HEK293 (cell line): ENCODE data around the gene FHIT.

Experiments used
- CTCF ChIA-PET: fragments of 350-600 bp; formaldehyde crosslinking; extraction: SDS; loops from one replicate; lab custom pipeline; 2021; ENCODE audit warnings: antibody characterized with exemption; lab: Yijun Ruan, JAX
- POLR2A ChIA-PET: fragments of 300-600 bp; formaldehyde crosslinking; extraction: SDS; loops from one replicate; lab custom pipeline; 2020; ENCODE audit warnings: antibody characterized with exemption, inconsistent platforms; lab: Yijun Ruan, JAX
- H3K27ac ChIP-seq: fragments of 200-500 bp; sonication (Bioruptor generic); 2 replicates; pipeline ENCODE4 v1.5.1; 2014; ENCODE audit warnings: low read depth, low read length, control low read depth, inconsistent platforms; ENCODE audit errors: extremely low read depth
- H3K36me3 ChIP-seq, 2 experiments: fragments of 200-500 bp in 1 of 2; sonication (Bioruptor generic) in 1 of 2; 1 replicate in 1 of 2; 2 replicates in 1 of 2; pipeline ENCODE4 v1.5.1; 2014 to 2017; ENCODE audit warnings: inconsistent platforms in 2 of 2, low read length in 2 of 2; ENCODE audit not compliant: control insufficient read depth in 2 of 2, insufficient read depth in 1 of 2
- H3K4me1 ChIP-seq: fragments of 200-500 bp; sonication (Bioruptor generic); 2 replicates; pipeline ENCODE4 v1.5.1; 2014; ENCODE audit warnings: mild to moderate bottlenecking, low read length, inconsistent platforms; ENCODE audit not compliant: control insufficient read depth, insufficient read depth
- H3K4me3 ChIP-seq: 2 replicates; pipeline ENCODE4 v1.5.1; 2011; ENCODE audit warnings: low read depth, mild to moderate bottlenecking, control low read depth, low read length, moderate library complexity
- H3K9me3 ChIP-seq: fragments of 200-500 bp; sonication (Bioruptor generic); 2 replicates; pipeline ENCODE4 v1.5.1; 2014; ENCODE audit warnings: low read depth, low read length, inconsistent platforms; ENCODE audit not compliant: control insufficient read depth, insufficient read depth
- AEBP2 ChIP-seq: fragments of 450-650 bp; formaldehyde crosslinking; IDR thresholded peaks from 2 replicates; pipeline ENCODE4 v1.5.1; 2016; ENCODE audit warnings: missing biosample characterization, missing genetic modification characterization, borderline replicate concordance
- BCL11A ChIP-seq: fragments of 450-650 bp; formaldehyde crosslinking; IDR thresholded peaks from 2 replicates; pipeline ENCODE4 v1.5.1; 2016; ENCODE audit warnings: low read depth, missing biosample characterization, missing genetic modification characterization
- BCL11B ChIP-seq: fragments of 450-650 bp; formaldehyde crosslinking; IDR thresholded peaks from 2 replicates; pipeline ENCODE4 v1.5.1; 2016; ENCODE audit warnings: low read depth, missing biosample characterization, missing genetic modification characterization
- BCL6B ChIP-seq: fragments of 450-650 bp; formaldehyde crosslinking; IDR thresholded peaks from 2 replicates; pipeline ENCODE4 v1.5.1; 2017; ENCODE audit warnings: missing biosample characterization, missing genetic modification characterization
- IKZF3 ChIP-seq: fragments of 450-650 bp; IDR thresholded peaks from 2 replicates; pipeline ENCODE4 v1.5.0; 2018; ENCODE audit warnings: missing biosample characterization, mild to moderate bottlenecking, missing genetic modification characterization, moderate library complexity
- OSR2 ChIP-seq: fragments of 450-650 bp; formaldehyde crosslinking; IDR thresholded peaks from 2 replicates; pipeline ENCODE4 v1.5.1; 2016; ENCODE audit warnings: missing biosample characterization, missing genetic modification characterization
- PBX3 ChIP-seq: sonication (generic); formaldehyde crosslinking; IDR thresholded peaks from 2 replicates; pipeline ENCODE4 v1.8.1; 2022; ENCODE audit warnings: mild to moderate bottlenecking, moderate library complexity, missing genetic modification reagents
- SCRT1 ChIP-seq: fragments of 450-650 bp; formaldehyde crosslinking; IDR thresholded peaks from 2 replicates; pipeline ENCODE4 v1.5.1; 2016; ENCODE audit warnings: missing biosample characterization, missing genetic modification characterization, borderline replicate concordance
- ZBTB1 ChIP-seq: fragments of 450-650 bp; formaldehyde crosslinking; IDR thresholded peaks from 2 replicates; pipeline ENCODE4 v1.5.1; 2016; ENCODE audit warnings: missing biosample characterization, missing genetic modification characterization
- ZBTB48 ChIP-seq: fragments of 450-650 bp; formaldehyde crosslinking; IDR thresholded peaks from 2 replicates; pipeline ENCODE4 v1.5.1; 2016; ENCODE audit warnings: missing biosample characterization, missing genetic modification characterization
- ZFP3 ChIP-seq: fragments of 450-650 bp; formaldehyde crosslinking; IDR thresholded peaks from 2 replicates; pipeline ENCODE4 v1.5.1; 2016; ENCODE audit warnings: low read depth, missing biosample characterization, missing genetic modification characterization
- ZNF132 ChIP-seq: fragments of 450-650 bp; formaldehyde crosslinking; IDR thresholded peaks from 2 replicates; pipeline ENCODE4 v1.5.1; 2017; ENCODE audit warnings: missing biosample characterization, missing genetic modification characterization, borderline replicate concordance
- ZNF140 ChIP-seq: fragments of 450-650 bp; formaldehyde crosslinking; IDR thresholded peaks from 2 replicates; pipeline ENCODE4 v1.5.1; 2016; ENCODE audit warnings: missing biosample characterization, missing genetic modification characterization
- ZNF18 ChIP-seq: fragments of 450-650 bp; formaldehyde crosslinking; IDR thresholded peaks from 2 replicates; pipeline ENCODE4 v1.5.1; 2016; ENCODE audit warnings: missing biosample characterization, missing genetic modification characterization
- ZNF211 ChIP-seq: fragments of 450-650 bp; formaldehyde crosslinking; IDR thresholded peaks from 2 replicates; pipeline ENCODE4 v1.5.1; 2016; ENCODE audit warnings: low read depth, missing biosample characterization, missing genetic modification characterization
- ZNF274 ChIP-seq, 2 experiments: fragments of 200-500 bp in 1 of 2; fragments of 450-650 bp in 1 of 2; sonication (Bioruptor generic) in 1 of 2; formaldehyde crosslinking in 1 of 2; IDR thresholded peaks; 2 replicates each; pipeline versions ENCODE4 v1.5.1 to v1.6.1; 2014 to 2016; ENCODE audit warnings: borderline replicate concordance in 1 of 2, inconsistent platforms in 1 of 2, low read length in 1 of 2, missing biosample characterization in 1 of 2, missing genetic modification characterization in 1 of 2
- ZNF292 ChIP-seq: fragments of 450-650 bp; formaldehyde crosslinking; IDR thresholded peaks from 2 replicates; pipeline ENCODE4 v1.5.1; 2016; ENCODE audit warnings: low read depth, missing biosample characterization, missing genetic modification characterization, borderline replicate concordance
- ZNF335 ChIP-seq: fragments of 450-650 bp; formaldehyde crosslinking; conservative IDR thresholded peaks from 2 replicates; pipeline ENCODE4 v1.5.1; 2016; ENCODE audit warnings: missing biosample characterization, missing genetic modification characterization
- ZNF362 ChIP-seq: fragments of 450-650 bp; formaldehyde crosslinking; IDR thresholded peaks from 2 replicates; pipeline ENCODE4 v1.5.1; 2016; ENCODE audit warnings: missing biosample characterization, missing genetic modification characterization
- ZNF544 ChIP-seq: fragments of 450-650 bp; formaldehyde crosslinking; IDR thresholded peaks from 2 replicates; pipeline ENCODE4 v1.5.0; 2017; ENCODE audit warnings: missing biosample characterization, missing genetic modification characterization
- ZNF76 ChIP-seq: fragments of 450-650 bp; formaldehyde crosslinking; IDR thresholded peaks from 2 replicates; pipeline ENCODE4; 2016; ENCODE audit warnings: low read depth, missing biosample characterization, missing genetic modification characterization, borderline replicate concordance
- ZNF792 ChIP-seq: fragments of 450-650 bp; formaldehyde crosslinking; IDR thresholded peaks from 2 replicates; pipeline ENCODE4 v1.5.1; 2016; ENCODE audit warnings: missing biosample characterization, missing genetic modification characterization
- ZNF830 ChIP-seq: fragments of 450-650 bp; IDR thresholded peaks from 2 replicates; pipeline ENCODE4 v1.5.0; 2018; ENCODE audit warnings: missing biosample characterization, missing genetic modification characterization, low read depth, mild to moderate bottlenecking, moderate library complexity
- ZSCAN23 ChIP-seq: fragments of 450-650 bp; formaldehyde crosslinking; IDR thresholded peaks from 2 replicates; pipeline ENCODE4 v1.5.1; 2016; ENCODE audit warnings: missing biosample characterization, missing genetic modification characterization

Gene FHIT

GRCh38 chr3:59816312-59816711 lies 1434.9 kb downstream of the FHIT start:
- Histone ChIP-seq H3K4me3 (no peak overlapping the region), H3K27ac (no peak overlapping the region), H3K36me3 (no peaks in the 10 kb centered on the region), H3K9me3 (no peaks in the 10 kb centered on the region), H3K4me1 (0 out of 2 replicates have a peak, but pooled peaks cover 2% of the 10 kb centered on the region)
- TF ChIP-seq ZBTB1 (tag by site-specific recombination) (no peak), ZNF335 (tag by site-specific recombination) (no peak)
- ChIA-PET CTCF (interaction anchor here (0.6 kb wide), 1 partner anchor 136 kb away, joined by 4 read pairs; no protein-coding TSS in a partner anchor), POLR2A (no interaction called here)

- H3K4me3 ChIP-seq, result no peak overlapping the region
- H3K4me1 ChIP-seq, result 0 out of 2 replicates have a peak, but pooled peaks cover under 1% of the 10 kb centered on the region
- ChIA-PET POLR2A (no interaction called here), CTCF (interaction anchor here (0.7 kb wide), 1 partner anchor 235 kb away, joined by 3 read pairs; no protein-coding TSS in a partner anchor)
- H3K36me3 ChIP-seq, result no peaks in the 10 kb centered on the region
- TF ChIP-seq ZNF292 (tag by site-specific recombination), result no peak
- TF ChIP-seq ZSCAN23, result no peak
- no peak for TF ChIP-seq IKZF3
- no peak for TF ChIP-seq ZNF76 (tag by site-specific recombination)
- TF ChIP-seq ZNF211 (tag by site-specific recombination), result no peak
- TF ChIP-seq SCRT1, result no peak
- no peak for TF ChIP-seq OSR2 (tag by site-specific recombination)
- no peak for TF ChIP-seq ZNF544 (tag by site-specific recombination)
- no peak for TF ChIP-seq ZFP3 (tag by site-specific recombination)
- no peak for TF ChIP-seq ZNF830 (tag by site-specific recombination)
- TF ChIP-seq ZNF140 (tag by site-specific recombination), result no peak
- TF ChIP-seq ZNF792 (tag by site-specific recombination), result no peak
- TF ChIP-seq ZNF18 (tag by site-specific recombination), result no peak
- TF ChIP-seq BCL11B (tag by site-specific recombination), result no peak
- H3K9me3 ChIP-seq, result no peaks in the 10 kb centered on the region
- no peak overlapping the region for H3K27ac ChIP-seq
Measured at GRCh38 chr3:59813148-59813538, 1438.1 kb downstream of the FHIT start.

- Histone ChIP-seq H3K4me1 (no peaks in the 10 kb centered on the region), H3K9me3 (no peaks in the 10 kb centered on the region), H3K27ac (no peak overlapping the region), H3K4me3 (no peak overlapping the region), H3K36me3 (no peaks in the 10 kb centered on the region)
- CTCF ChIA-PET, result interaction anchor here (0.8 kb wide), 1 partner anchor 45 kb away, joined by 3 read pairs; no protein-coding TSS in a partner anchor
- POLR2A ChIA-PET, result no interaction called here
- TF ChIP-seq ZNF132 (tag by site-specific recombination) (no peak), ZNF362 (tag by site-specific recombination) (no peak), ZNF274 (IDR thresholded peaks at IDR 0.05; ENCODE audit: low read length) (no peak), ZNF274 (tag by site-specific recombination; IDR thresholded peaks at IDR 0.05; ENCODE audit: borderline replicate concordance) (no peak), BCL11A (tag by site-specific recombination) (no peak), AEBP2 (no peak), ZBTB48 (tag by site-specific recombination) (no peak), BCL6B (tag by site-specific recombination) (no peak), PBX3 (no peak)
Measured at GRCh38 chr3:59812237-59813147, 1438.8 kb downstream of the FHIT start.
